Ecto neural progenitor cell (in vitro differentiated cells): ENCODE measurements around the gene C2orf66.

Experiments
- DNase-seq: peaks from one replicate; pipeline ENCODE4 v3.0.0-alpha.2; 2018; ENCODE audit warnings: low spot score

The C2orf66 gene

DNA sequence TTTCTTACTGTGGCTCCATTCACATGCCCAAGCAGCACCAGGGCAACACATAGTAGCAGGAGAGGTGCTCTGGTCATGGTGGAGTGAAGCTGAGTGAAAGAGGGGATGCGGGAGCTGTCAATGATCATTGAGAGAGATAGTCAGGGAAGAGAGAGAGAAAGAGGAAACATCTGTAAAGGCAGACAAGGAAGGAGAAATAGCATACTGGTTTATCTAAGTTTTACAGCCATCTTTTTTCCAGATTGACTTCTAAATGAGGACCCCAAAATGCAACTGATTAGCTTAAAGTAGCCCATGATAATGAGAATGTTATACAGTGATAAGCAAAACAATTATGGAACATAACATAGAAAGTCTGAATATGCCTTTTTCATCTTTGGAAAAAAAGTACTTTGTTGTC, at the start of gene C2orf66:
C2orf66 (minus strand) TSS at position 96 of the 400 bp plus-strand sequence; CDS start at position 77, 19 bp downstream.
- no peak for DNase-seq

DNA sequence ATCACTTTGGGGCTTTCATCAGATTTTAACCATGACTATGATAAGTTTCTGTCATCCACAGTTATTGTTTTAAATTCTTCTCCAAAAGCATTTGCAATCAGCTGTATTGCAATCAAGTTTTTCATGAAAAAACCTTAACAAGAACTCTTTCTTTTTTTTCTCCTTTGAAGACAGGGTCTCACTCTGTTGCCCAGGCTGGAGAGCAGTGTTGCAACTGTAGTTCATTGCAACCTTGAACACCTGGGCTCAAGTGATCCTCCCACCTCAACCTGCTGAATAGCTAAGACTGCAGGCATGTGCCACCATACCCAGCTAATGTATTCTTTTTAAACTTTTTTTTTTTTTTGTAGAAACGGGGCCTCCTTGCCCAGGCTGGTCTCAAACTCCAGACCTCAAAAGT, 45.5 kb upstream of the C2orf66 start:
- no peak for DNase-seq

DNA sequence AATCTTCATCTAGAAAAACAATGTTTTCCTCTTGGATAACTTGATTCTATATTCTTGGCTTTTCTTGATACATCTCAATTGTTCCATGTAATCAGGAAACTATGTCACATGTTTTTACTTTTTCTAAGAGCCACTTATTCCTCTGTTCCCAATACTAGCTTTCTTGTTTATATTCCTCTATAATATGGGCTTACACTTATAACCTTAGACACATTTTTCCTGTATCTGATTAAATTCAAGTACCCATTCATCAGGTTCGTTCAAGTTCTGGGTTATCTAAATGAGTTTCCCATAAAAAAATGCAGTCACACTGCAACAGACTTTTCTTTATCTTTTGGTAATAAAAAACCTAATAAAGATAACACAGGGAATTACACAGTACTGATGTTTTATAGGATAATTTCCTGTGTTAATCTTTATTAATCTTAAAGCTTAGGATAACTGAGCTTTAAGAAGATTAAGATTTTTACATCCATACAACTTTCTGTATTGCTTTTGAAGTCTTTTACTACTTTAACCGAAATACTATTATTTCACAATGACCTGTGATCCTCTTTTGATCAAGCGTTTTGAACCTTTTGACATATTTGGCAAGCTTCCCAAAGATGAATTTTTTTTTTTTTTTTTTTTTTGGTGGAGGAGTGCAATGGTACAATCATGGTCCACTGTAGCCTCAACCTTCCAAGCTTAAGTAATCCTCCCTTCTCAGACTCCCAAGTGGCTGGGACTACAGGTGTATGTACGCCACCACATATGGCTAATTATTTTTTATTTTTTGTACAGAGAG, 44.3 kb upstream of the C2orf66 start:
- DNase-seq = no peak

DNA sequence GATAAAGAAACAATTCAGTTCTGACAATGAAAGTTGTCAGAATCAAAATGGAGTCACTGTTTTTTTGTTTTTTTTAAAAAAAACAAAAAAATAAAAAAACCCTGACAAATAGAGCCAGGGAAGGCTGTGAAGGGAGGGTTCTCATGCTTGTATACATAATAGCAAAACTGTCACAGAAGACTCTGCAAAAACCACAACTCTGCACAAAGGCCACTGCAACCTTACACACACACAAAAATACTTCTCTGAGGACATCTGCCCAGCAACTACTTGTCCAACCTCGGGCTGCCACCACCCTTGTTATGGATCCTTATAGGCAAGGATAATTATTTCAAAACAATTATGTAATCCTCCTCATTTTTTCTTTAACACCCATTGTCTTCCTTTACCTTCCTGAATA, 41.9 kb upstream of the C2orf66 start:
- DNase-seq = no peak

DNA sequence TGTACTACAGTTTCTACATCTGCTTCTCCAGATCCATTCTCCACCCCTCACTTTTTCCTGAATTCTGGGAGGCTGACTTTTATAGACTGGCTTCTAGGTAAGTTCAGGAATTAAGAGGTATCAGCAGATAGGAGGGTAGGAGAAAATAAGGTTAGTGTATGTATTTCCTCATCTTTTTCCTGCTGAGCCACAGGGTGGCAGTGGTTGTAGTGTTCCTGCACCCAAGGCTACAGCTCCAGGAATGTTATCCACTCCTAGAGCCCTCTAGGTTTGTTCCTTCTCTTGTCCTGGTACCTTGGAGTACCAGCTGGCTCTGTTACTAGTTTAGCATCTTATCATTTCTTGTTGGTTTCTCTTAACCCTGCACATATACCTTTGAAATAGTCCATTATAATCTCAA, 40.7 kb upstream of the C2orf66 start:
- no peak for DNase-seq

DNA sequence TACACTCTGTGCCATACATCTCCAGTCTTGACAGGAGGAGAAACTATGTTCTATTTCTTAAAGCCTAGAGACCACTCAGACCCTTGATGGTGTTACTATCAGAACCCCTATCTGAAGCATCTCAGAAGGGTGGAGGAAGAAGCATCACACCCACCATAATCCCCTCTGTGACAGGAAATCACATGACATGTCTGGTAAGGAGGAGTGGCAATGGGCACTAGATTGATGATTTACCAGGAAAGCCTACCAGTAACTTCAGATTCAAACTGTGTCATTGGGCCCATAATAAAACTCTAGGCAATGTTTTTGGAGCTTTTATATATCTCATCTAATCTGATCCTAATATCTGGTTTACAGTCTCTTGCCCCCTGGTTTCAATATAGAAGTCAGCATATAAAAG, 37.1 kb upstream of the C2orf66 start:
- no peak for DNase-seq

DNA sequence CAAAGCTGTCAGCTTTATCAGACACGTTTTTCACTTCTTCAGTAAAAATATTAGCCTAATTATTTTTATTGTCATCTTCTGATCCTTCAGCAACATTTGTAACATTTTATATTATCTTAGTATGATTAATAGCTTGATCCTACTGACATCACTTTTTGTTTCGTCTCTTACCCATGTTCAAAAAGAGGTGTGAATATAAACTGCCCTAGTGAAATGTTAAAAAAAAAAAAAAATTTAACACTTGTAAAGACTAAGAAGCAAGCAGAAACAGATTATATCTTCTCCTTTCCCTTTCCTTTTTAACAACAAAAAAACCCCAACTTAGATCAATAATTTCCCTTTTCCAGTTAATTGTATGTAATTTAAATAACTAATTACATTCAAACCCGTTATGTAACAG, 36.2 kb upstream of the C2orf66 start:
- DNase-seq = no peak

DNA sequence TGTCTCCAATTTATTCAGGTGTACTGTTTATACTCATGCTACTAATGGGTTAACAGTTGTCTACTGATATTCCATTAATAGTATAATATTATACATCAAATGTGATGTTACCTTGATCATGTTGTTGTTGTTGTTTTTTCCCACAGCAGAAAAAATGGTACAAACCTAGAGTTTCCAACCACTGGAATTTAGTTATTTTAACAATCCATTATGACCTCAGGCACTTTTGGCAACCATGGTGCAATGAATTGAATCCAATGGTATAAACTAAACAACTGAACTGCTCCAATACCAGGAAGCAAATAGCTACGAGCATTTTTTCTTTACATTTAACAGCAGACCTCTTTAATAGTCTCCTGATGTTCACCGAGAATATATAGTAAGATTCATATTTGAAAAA, 31.0 kb upstream of the C2orf66 start:
- no peak for DNase-seq

DNA sequence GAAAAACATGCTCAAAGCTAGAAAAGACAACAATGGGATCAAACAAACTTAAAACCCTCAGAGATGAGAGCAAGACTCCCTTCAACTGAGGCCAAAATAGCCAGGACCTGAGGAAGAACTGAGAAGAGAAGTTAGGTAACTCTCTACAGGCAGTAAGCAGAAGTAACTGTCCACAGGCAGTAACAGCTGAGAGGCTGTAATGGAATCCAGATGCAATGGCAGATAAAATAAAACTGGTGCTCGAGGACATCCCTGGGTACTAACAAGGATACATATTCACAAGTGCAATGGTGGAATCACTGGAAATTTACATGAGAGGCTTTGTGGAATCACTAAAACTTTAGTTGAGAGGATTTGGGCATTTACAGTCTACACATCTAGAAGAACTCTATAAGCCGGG, 30.4 kb upstream of the C2orf66 start:
- no peak for DNase-seq

DNA sequence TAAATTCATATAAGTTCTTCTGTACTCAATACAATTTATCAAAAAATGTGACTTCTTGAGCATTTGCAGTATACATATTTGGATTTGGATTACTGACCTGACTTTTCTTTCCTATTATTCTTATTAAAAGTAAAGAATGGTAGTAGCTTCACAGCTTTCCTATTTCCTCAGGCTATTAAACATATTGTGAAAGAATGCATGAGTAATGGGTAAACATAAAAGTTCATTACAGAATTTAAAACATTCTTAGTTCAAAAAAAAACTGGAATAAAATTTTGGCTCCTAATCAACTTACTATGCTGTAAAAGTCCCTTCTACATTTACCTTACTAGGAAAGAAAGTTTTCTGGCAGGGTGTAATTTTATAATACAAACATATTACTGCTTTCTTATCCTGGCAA, 27.3 kb upstream of the C2orf66 start:
- DNase-seq = no peak

DNA sequence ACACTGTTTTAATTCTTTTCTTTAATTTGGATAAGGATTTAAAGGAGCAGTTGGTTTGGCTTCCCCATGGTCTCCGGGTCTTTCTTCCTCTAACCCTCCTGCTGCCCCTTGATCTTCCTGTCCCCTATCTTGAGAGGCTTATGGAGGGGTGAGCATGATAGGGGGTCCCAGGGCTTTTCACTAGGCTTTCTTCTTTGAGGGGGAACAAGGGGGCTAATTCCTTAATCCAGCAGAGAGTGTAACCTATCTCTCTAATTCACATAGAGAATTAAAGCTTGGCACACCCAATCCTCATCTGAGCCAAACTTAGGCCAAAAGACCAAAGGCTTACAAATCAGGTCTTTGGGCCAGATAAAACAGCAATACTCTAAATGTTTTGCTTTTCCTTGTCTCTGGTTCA, 21.5 kb upstream of the C2orf66 start:
- DNase-seq = no peak

DNA sequence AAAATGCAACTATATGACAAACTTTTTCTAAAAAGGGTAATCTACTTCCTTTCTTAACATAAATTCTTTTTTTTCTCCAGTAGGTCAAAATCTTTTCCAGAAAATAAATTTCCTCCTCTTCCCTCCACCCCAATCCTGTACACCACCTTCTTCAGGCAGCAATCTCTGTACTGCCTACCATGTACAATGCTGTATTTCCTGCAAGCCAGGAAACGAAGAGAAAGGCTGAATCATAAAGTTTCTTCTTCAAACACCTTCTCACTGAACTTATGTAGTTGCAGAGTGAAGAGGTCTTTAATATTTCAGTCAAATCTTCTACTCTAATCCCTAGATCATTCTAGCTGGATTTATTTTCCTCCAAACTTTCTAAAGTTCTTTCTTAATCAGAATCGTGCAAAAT, 18.2 kb upstream of the C2orf66 start:
- no peak for DNase-seq

DNA sequence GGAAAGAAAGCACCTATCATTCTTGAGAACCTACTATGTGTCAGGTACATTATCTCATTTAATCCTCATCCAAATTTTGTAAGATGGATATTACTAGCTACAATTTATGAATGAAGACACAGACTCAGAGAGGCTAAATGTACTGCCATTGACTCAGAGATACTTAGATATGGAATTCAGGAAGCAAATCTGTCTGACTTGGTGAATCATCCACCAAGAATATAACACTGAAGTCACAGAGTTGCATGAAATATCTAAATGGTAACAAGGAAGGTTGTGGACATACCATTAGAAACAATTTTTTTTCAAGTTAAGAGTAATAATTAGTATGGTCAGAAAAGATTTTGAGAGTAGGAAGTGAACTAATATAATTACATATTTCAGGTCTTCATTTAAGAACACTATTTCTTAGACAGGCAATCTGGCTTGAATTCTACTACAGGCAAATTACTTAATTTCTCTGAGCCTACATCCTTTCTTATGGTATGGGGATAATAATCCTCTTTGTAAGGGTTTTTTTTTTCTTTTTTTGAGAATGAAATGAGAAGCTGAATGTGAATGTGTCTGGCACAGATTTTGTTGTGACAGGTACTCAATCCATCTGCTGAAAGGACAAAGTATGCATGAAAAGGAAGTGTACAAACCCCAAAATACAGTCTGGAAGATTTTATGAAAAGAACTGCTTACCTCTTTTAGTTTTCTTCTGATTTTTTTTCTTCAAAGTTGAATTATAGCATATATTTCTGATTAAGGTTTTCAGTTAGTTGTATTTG, 14.8 kb upstream of the C2orf66 start:
- no peak for DNase-seq

DNA sequence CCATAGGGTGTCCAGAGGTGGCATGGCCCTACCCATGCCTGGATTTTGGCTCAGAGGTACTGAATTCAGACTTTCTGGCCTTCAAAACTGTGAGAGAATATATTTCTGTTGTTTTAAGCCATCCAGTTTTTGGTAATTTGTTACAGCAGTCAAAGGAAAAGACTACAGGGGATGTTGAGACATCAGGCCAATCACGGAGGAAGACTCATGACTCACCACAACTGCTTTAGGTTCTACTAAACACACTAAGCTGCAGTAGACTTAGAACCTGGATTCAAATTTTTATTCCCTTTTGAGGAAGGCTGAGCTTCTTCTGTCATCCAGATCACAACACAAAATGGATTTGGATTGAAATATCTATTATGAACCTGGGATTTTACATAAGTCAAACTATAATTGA, 12.0 kb upstream of the C2orf66 start:
- no peak for DNase-seq

DNA sequence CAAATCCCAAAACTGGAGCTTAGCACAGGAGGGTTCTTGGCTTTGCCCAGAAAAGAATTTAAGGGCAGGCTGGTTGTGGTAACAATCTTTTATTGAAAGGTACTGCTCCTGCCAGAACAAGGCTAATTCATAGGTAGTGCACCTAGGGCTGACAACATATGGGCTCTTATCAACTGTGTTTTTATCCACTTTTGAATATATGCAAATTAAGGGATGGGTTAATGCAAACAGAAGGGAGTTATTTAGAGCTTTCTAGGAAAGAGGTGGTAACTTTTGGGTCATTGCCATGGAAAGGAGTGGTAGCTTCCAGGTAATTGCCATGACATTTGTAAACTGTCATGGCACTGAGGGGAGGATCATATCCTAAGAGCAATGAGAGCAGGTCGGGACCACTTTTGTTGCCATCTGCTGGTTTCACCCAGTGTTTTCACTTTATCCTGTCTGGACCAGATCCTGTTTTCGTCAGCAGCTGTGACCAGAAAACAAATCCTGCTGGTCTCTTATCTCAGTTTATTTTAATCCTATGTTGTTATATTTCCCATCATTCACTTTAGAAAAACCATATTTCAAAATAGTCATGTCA, 981 bp downstream of the C2orf66 start:
- DNase-seq = no peak

DNA sequence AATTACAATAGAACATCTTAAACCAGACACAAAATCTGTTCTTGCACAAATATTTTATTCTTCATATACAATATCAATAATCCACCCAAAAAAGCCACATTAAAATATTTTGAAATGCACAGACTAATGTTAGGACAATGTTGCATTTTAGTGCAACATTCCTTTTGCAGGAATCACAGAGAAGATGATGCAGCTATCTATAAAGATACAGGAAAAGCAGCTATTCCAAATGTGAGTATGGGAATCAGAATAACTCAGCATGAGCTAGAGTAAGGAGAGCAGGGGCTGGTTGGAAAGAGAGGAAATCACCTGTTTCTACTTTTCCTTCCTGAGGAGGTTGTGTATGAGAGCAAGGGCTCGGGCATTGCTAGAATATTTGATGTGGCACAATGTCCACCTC, 4.8 kb downstream of the C2orf66 start:
- no peak for DNase-seq

DNA sequence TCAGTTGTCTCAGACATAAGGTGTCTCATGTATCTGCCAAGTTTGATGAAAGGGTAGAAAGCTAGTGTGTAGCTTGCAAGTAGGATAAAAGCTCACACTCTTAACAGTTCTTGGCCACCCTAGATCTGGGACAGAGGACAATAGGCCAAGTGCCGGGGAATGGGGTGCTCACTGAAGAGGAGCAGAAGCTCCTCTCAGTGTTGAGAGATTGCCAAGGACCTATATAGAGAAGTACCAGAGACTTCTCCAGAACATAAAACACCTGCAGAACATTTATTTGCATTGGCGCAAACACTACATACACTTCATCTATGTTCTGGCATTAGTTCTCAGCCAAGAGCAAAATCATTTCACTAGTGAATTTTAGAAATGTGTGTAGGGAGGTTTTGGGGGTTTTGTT, 6.8 kb downstream of the C2orf66 start:
- no peak for DNase-seq

DNA sequence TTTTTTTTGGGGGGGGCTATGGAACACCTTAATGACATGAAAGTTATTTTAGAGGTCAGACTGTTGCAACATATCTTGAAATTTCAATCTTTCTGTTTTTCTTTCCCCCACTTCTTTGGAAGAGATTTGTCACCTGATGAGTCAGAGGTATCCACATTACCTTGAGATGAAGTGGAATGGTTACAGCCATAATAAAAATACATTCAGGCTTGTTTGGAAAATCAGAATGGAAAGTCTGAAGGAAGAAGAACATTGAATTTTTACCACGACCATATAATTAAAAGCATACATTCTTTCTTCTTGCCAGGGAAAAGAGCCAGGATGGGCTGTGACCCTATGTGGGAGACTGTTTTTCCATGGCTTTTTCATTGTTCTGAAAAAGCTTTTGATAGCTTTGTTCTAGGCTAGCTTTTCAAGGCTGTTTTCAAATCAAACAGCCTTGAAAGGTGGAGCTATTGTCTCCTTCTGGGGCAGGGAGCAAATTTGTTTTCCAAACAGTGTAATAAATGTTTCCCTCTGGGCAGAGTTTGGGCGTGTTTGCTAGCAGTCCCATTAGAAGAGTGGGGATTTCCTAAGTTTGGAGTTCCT, 7.4 kb downstream of the C2orf66 start:
- DNase-seq = no peak

DNA sequence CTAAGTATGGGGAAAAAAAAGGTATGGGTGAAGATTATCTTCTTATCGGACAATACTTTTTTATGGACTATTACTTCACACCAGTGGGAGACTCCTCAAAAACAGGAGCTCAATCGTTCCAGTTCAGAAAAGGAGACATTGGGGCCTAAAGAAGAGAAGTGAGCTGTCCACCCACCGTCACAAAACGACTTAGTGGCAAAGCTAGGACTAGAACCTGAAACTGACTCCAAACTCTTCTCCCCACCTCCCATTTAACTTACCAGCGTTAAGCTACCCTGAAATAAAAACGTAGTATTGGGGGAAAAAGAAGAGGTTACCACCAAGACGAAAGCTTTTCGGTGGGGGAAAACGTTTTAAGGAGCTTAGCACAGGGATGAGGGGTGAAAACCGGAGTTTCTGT, 10.2 kb downstream of the C2orf66 start:
- DNase-seq = no peak

DNA sequence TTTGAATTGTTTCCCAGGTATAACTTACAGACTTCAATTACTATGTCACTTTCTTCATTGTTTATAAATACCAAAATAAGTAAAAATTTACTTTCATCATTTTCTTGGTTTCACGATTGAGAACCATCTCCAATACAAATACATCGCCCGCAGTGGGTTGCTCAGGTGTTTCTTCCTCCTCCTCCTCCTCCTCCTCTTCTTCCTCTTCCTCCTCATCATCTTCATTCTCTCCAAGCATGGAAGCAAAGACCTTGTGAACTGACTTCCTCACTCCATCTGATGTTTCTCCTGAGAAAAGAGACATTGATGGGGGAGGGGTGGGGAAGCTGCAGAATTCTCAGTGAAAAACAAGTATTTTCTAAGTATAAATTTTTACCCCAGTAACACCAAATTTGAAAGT, 16.3 kb downstream of the C2orf66 start:
- no peak for DNase-seq

DNA sequence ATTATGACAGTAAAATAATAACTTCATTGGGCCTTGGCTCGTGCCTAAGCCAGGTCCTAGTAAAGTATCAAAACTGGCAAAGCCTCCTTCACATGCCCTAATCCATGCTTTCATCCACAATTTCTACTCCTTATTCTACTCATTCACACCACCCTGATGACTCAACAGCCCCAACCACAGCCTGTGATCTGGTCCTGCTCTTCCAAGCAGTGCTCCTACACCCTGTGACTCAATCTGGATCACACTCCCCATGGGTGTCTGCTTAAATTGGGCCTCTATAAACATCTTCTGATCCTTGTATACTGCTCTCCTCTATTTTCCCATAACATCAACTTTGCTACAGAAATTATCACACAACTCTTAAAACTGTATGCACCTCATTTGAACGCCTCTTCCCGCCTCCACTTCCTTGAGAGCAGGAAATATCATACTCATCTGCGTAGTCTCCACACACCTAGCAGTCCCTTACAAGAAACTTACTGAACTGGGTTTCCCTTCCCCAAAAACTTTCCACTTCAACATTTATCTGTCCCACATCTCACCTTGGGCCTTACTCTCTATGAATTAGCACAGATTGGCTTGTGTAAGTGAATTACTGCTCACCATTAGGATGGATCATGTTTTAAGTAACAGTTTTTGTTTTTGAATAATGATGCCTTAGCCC, 25.6 kb downstream of the C2orf66 start:
- no peak for DNase-seq

DNA sequence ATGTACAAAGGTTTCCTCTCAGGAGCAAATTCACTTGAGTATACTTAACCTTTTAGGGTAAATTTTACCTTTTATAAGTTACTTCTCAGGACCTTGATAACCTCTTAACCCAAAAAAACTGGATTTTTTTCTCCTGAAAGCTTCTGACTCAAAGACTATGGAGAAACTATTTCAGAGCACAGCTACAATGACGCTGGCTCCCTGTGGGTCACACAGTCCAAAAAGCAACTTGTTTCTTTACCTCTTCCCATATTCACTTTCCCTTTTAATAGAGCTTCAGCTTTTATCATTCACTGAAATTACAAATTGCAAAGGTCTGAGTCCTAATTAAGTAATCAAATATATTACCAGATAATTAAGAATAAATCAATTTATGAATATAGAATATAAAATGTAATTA, 42.1 kb downstream of the C2orf66 start:
- no peak for DNase-seq

DNA sequence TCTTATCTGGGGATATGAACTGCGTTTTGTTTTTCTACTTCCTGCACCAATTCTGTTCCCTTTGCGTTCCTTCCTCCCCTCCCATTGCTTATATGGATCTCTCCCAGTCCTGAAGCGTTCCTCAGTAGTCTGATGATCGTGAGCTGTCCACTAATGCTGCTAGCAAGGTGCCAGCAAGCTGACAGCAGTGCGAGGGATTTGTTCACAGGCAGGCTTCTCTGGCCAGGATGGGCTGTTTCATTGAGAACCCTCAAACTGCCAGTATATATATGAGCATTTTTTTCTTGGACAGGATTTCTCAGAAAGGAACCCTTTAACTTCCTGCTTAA, 49.8 kb downstream of the C2orf66 start:
- no peak for DNase-seq
